ENCODE data around the gene SLC37A2. TPM values are rescaled to one million over a fixed set of nuclear protein-coding genes. Genes with fewer than 3 reads are reported as not detected.
A peak's percentile ranks its signal among the peaks of the same experiment; 100 is the strongest.

SLC37A2 gene
- total and polyA plus RNA-seq, 7 donors, result 1.2 to 14.1 (median 5.8) TPM

GRCh38 chr11:125084057-125084416 is 20.9 kb downstream of the SLC37A2 start:
- no peaks in the 10 kb centered on the region for H3K36me3 ChIP-seq
- H3K4me1 ChIP-seq, result no peaks in the 10 kb centered on the region
- H3K27ac ChIP-seq, result no peak overlapping the region
- 92 to 97% methylated on average over 11 of the region's 11 CpGs for WGBS, 2 donors
- H3K4me3 ChIP-seq, result no peak overlapping the region
- peak; percentile 55 for DNase-seq
- intact Hi-C loops (cut with DNase I), result no loop called here
- H3K9me3 ChIP-seq, result no peaks in the 10 kb centered on the region
- H3K27me3 ChIP-seq, result peaks cover 0 to 28% (median 0%) of the 10 kb centered on the region in 3 donors
- TF ChIP-seq CTCF (IDR thresholded peaks at IDR 0.05) (no peak), POLR2AphosphoS5 (IDR thresholded peaks at IDR 0.05) (no peak), EP300 (IDR thresholded peaks at IDR 0.05) (no peak), POLR2A (IDR thresholded peaks at IDR 0.05) (no peak)

- DNase-seq, result no peak
- WGBS, 2 donors, result 79 to 87% methylated on average over 8 of the region's 8 CpGs
- H3K27ac ChIP-seq, result no peak overlapping the region
Observed at GRCh38 chr11:125084761-125085231, 21.7 kb downstream of the SLC37A2 start.

GRCh38 chr11:125085301-125086081 is 22.4 kb downstream of the SLC37A2 start:
- TF ChIP-seq POLR2A (IDR thresholded peaks at IDR 0.05) (no peak), POLR2AphosphoS5 (IDR thresholded peaks at IDR 0.05) (no peak), EP300 (IDR thresholded peaks at IDR 0.05) (no peak), CTCF (IDR thresholded peaks at IDR 0.05) (no peak)
- Histone ChIP-seq H3K27me3 (peaks cover 0 to 26% (median 0%) of the 10 kb centered on the region in 3 donors), H3K27ac (no peak overlapping the region), H3K36me3 (no peaks in the 10 kb centered on the region), H3K9me3 (no peaks in the 10 kb centered on the region), H3K4me3 (no peak overlapping the region), H3K4me1 (no peaks in the 10 kb centered on the region)
- intact Hi-C loops (cut with DNase I), result no loop called here
- DNase-seq, result peak; percentile 59
- WGBS, 2 donors, result 85 to 87% methylated on average over 20 of the region's 20 CpGs

More at GRCh38 chr11:125084761-125085231, 21.7 kb downstream of the SLC37A2 start:
- TF ChIP-seq EP300 (IDR thresholded peaks at IDR 0.05) (no peak), CTCF (IDR thresholded peaks at IDR 0.05) (no peak), POLR2AphosphoS5 (IDR thresholded peaks at IDR 0.05) (no peak), POLR2A (IDR thresholded peaks at IDR 0.05) (no peak)
- Histone ChIP-seq H3K27me3 (peaks cover 0 to 28% (median 0%) of the 10 kb centered on the region in 3 donors), H3K4me1 (no peaks in the 10 kb centered on the region), H3K36me3 (no peaks in the 10 kb centered on the region), H3K9me3 (no peaks in the 10 kb centered on the region), H3K4me3 (no peak overlapping the region)
- intact Hi-C loops (cut with DNase I), result no loop called here

GRCh38 chr11:125086633-125087296 is 23.7 kb downstream of the SLC37A2 start:
- Histone ChIP-seq H3K4me1 (peaks cover 0 to 7% (median 3%) of the 10 kb centered on the region in 4 donors), H3K27ac (no peak overlapping the region), H3K36me3 (no peaks in the 10 kb centered on the region), H3K27me3 (peaks cover 0 to 15% (median 0%) of the 10 kb centered on the region in 3 donors), H3K4me3 (no peak overlapping the region), H3K9me3 (no peaks in the 10 kb centered on the region)
- WGBS, 2 donors, result 84 to 88% methylated on average over 14 of the region's 14 CpGs
- no peak for TF ChIP-seq POLR2A (IDR thresholded peaks at IDR 0.05)
- TF ChIP-seq EP300 (IDR thresholded peaks at IDR 0.05), result no peak
- no peak for TF ChIP-seq CTCF (IDR thresholded peaks at IDR 0.05)
- TF ChIP-seq POLR2AphosphoS5 (IDR thresholded peaks at IDR 0.05), result no peak
- peak; percentile 56 for DNase-seq
- intact Hi-C loops (cut with DNase I), result no loop called here
